ENCODE results near the gene SDHA. TPM values are rescaled to one million over a fixed set of nuclear protein-coding genes. Genes with fewer than 3 reads are reported as not detected.

SDHA gene
- total RNA-seq, 4 donors from 2014 or later, result 67.7 to 95.3 (median 78.3) TPM

DNA sequence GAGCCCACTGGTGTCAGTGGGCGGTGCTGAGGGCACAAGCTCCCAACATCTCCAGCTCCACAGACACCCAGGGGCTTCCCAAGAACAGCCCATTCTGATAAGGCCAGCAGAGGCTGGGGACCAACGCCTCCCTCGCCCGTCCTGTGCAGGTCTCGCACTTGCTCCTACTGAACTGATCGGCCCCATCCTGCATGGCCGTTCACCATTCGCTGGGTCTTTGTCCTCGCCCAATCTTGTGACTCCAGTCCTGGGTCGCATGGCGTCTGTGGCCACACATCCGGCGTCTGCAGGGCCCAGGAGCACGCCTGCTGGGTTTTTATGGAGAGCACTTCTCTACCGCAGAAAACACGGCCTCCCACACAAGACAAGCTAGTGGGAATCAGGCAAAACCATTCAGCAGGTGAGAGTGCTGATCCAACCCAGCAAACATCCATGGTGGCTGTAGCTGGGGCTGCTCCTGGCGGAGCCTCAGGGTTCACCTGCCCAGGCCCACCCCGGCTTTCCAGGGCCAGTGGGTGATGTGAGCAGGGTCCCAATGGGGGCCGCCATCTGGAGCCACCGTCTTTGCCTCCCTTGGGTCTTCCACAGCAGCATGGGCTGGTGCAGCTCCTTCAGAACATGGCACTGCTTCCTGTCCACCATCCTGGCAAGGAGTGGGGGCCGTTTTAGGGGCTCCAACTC is 19.5 kb upstream of the SDHA start:
- no peak for TF ChIP-seq POLR2A (IDR thresholded peaks at IDR 0.05)
- no peak for TF ChIP-seq EP300 (IDR thresholded peaks at IDR 0.05)
- TF ChIP-seq, protein P1, sequence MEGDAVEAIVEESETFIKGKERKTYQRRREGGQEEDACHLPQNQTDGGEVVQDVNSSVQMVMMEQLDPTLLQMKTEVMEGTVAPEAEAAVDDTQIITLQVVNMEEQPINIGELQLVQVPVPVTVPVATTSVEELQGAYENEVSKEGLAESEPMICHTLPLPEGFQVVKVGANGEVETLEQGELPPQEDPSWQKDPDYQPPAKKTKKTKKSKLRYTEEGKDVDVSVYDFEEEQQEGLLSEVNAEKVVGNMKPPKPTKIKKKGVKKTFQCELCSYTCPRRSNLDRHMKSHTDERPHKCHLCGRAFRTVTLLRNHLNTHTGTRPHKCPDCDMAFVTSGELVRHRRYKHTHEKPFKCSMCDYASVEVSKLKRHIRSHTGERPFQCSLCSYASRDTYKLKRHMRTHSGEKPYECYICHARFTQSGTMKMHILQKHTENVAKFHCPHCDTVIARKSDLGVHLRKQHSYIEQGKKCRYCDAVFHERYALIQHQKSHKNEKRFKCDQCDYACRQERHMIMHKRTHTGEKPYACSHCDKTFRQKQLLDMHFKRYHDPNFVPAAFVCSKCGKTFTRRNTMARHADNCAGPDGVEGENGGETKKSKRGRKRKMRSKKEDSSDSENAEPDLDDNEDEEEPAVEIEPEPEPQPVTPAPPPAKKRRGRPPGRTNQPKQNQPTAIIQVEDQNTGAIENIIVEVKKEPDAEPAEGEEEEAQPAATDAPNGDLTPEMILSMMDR (IDR thresholded peaks at IDR 0.05), result no peak
- H3K9me3 ChIP-seq, result no peaks in the 10 kb centered on the region
- H3K27ac ChIP-seq, result no peak overlapping the region
- WGBS, 2 donors, result 93 to 95% methylated on average over 21 of the region's 21 CpGs
- no peak for DNase-seq (ENCODE audit: low spot score in 2 of 2)
- H3K4me3 ChIP-seq, result no peak overlapping the region
- no peaks in the 10 kb centered on the region for H3K4me1 ChIP-seq
- H3K27me3 ChIP-seq, result no peaks in the 10 kb centered on the region
- peaks cover 0 to 34% (median 1%) of the 10 kb centered on the region in 3 donors for H3K36me3 ChIP-seq

DNA sequence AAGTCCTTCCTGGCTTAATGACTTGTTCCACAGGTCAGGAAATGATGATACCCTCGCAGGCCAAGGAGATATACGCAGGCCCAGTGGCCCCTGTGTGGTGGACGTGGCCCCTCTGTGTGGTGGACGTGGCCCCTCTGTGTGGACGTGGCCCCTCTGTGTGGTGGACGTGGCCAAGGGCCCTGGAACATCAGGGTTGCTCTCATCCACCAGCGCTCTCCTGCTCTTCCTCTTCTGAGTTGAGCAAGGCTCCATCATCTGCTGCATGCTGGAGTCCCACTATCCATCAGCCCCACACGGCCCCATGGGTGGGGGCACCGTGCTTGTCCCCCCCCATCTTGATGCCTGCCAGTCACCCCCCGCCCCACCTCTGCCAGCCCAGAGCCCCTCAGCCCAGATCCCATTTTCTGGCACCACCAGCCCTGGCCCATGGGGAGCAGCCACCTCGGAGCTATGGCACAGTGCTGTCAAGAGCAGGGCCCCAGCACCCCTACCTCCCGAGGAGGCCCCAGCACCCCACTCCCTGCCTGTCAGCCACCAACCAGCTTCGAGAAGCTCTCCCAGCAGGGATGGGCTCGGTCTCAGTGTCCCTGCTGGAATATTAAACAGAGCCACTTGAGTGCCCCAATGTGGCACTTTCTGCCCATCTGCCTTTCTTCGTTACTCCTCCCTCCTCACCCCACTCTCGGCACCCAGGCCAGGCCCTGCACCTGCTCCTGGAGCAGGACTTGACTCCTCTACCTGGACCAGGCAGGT is 18.7 kb upstream of the SDHA start:
- H3K9me3 ChIP-seq, result no peaks in the 10 kb centered on the region
- 91 to 97% methylated on average over 14 to 15 of the region's 16 CpGs for WGBS, 2 donors
- H3K27ac ChIP-seq, result no peak overlapping the region
- no peaks in the 10 kb centered on the region for H3K27me3 ChIP-seq
- no peak for DNase-seq (ENCODE audit: low spot score in 2 of 2)
- no peak overlapping the region for H3K4me3 ChIP-seq
- peaks cover 0 to 42% (median 7%) of the 10 kb centered on the region in 3 donors for H3K36me3 ChIP-seq
- no peaks in the 10 kb centered on the region for H3K4me1 ChIP-seq
- TF ChIP-seq POLR2A (IDR thresholded peaks at IDR 0.05) (no peak), EP300 (IDR thresholded peaks at IDR 0.05) (no peak)
- TF ChIP-seq, protein P1 (IDR thresholded peaks at IDR 0.05), result no peak

DNA sequence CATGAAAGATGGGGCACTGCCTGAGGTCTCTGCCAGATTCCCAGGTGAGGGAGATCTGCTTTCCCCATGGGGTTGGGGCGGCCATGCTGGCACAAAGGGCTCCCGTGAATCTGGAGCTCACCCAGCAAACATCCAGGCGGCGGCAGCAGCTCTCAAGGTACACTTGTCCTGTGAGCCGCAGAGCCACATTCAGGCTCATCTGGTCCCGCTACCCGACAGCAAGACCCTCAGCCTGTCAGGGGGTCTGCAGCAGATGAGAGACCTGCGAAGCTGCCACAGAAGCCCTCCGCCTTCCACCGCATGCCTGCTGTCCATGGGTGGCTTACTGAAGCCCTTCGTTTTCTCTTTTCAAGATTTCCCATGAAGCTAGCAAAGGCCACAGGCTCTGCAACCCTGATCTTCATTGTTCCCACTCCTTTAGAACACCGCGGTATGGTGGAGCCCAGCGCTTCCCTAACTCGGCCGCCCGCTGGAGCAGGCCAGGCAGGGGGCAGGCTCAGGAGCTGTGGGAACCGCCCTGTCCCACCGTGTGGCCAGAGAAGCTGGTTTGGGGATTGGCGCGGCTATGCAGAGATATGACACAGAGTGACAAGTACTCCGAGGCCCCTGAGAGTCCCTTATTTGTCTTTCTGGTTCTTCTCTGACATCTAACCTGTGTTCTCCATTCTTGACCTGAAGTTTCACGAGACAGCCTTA is 18.0 kb upstream of the SDHA start:
- Histone ChIP-seq H3K9me3 (no peaks in the 10 kb centered on the region), H3K27ac (no peak overlapping the region), H3K27me3 (no peaks in the 10 kb centered on the region), H3K4me3 (no peak overlapping the region), H3K4me1 (no peaks in the 10 kb centered on the region), H3K36me3 (peaks cover 0 to 49% (median 7%) of the 10 kb centered on the region in 3 donors)
- no peak for TF ChIP-seq POLR2A (IDR thresholded peaks at IDR 0.05)
- TF ChIP-seq, protein P1 (IDR thresholded peaks at IDR 0.05), result no peak
- no peak for TF ChIP-seq EP300 (IDR thresholded peaks at IDR 0.05)
- no peak for DNase-seq (ENCODE audit: low spot score in 2 of 2)
- WGBS, 2 donors, result 81 to 84% methylated on average over 17 to 22 of the region's 23 CpGs

DNA sequence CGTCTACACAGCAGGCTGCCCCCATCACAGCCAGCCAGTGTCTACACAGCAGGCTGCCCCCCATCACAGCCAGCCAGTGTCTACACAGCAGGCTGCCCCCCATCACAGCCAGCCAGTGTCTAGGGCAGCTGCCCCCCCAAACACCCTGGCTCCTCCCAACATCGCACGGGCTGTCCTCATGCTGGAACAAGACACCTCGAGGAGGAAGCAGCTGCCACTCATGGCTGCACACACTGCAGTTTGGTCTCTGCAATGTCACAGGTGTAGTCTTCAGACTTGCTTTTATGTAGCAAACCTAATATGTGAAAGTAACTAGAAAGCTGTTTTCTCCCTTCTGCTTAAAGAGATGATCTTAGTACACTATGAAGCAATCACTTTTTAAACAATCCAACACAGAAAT is 17.1 kb upstream of the SDHA start:
- WGBS, 2 donors, result 50 to 72% methylated on average over 1 to 4 of the region's 4 CpGs
- no peaks in the 10 kb centered on the region for H3K27me3 ChIP-seq
- DNase-seq (ENCODE audit: low spot score in 2 of 2), result no peak
- H3K9me3 ChIP-seq, result no peaks in the 10 kb centered on the region
- no peaks in the 10 kb centered on the region for H3K4me1 ChIP-seq
- H3K36me3 ChIP-seq, result peaks cover 0 to 58% (median 7%) of the 10 kb centered on the region in 3 donors
- H3K27ac ChIP-seq, result no peak overlapping the region
- H3K4me3 ChIP-seq, result no peak overlapping the region
- no peak for TF ChIP-seq POLR2A (IDR thresholded peaks at IDR 0.05)
- TF ChIP-seq EP300 (IDR thresholded peaks at IDR 0.05), result no peak
- TF ChIP-seq, protein P1 (IDR thresholded peaks at IDR 0.05), result no peak
